GM18858 (cell line): ENCODE results near the gene FADS6.
"Not testable (repeated sequence)": the region's sequence is repeated elsewhere in the genome, so short reads cannot be mapped to it uniquely, and the experiment has no call there.

Experiments used
- ATAC-seq: cut with Tn5 transposase; IDR thresholded peaks from one replicate; pipeline ENCODE4 v1.9.1; 2021; ENCODE audit not compliant: unreplicated experiment

The FADS6 gene

GRCh38 chr17:74870028-74870427 lies 23.4 kb downstream of the FADS6 start:
- ATAC-seq, result not testable (repeated sequence)

GRCh38 chr17:74868908-74869255 lies 24.6 kb downstream of the FADS6 start:
- no peak for ATAC-seq

GRCh38 chr17:74868251-74868907 lies 25.1 kb downstream of the FADS6 start:
- ATAC-seq, result no peak

GRCh38 chr17:74866198-74866835 lies 27.1 kb downstream of the FADS6 start:
- ATAC-seq, result no peak

GRCh38 chr17:74865504-74866197 lies 27.8 kb downstream of the FADS6 start:
- no peak for ATAC-seq

- no peak for ATAC-seq
Measured at GRCh38 chr17:74864866-74865395, 28.5 kb downstream of the FADS6 start.

- ATAC-seq, result no peak
Measured at GRCh38 chr17:74864297-74864865, 29.1 kb downstream of the FADS6 start.

- no peak for ATAC-seq
Measured at GRCh38 chr17:74863420-74864296, 29.8 kb downstream of the FADS6 start.

GRCh38 chr17:74862919-74863318 lies 30.5 kb downstream of the FADS6 start:
- no peak for ATAC-seq

- ATAC-seq, result no peak
Measured at GRCh38 chr17:74862108-74862901, 31.1 kb downstream of the FADS6 start.

GRCh38 chr17:74861662-74862107 lies 31.7 kb downstream of the FADS6 start:
- no peak for ATAC-seq

GRCh38 chr17:74860872-74861661 lies 32.4 kb downstream of the FADS6 start:
- no peak for ATAC-seq

GRCh38 chr17:74860229-74860871 lies 33.1 kb downstream of the FADS6 start:
- ATAC-seq, result no peak

GRCh38 chr17:74859459-74860228 lies 33.8 kb downstream of the FADS6 start, which contains the start of gene GRIN2C:
GRIN2C (minus strand) TSS chr17:74859885; CDS start chr17:74855092, 4,793 bp downstream.
- no peak for ATAC-seq

GRCh38 chr17:74858672-74859458 lies 34.6 kb downstream of the FADS6 start:
- ATAC-seq, result no peak

GRCh38 chr17:74857191-74857590 lies 36.2 kb downstream of the FADS6 start:
- no peak for ATAC-seq

GRCh38 chr17:74856112-74856511 lies 37.3 kb downstream of the FADS6 start:
- ATAC-seq, result no peak
